ENCODE measurements around the gene TENM3. TPM values are rescaled to one million over a fixed set of nuclear protein-coding genes. Genes with fewer than 3 reads are reported as not detected.
"Not testable (repeated sequence)": the region's sequence is repeated elsewhere in the genome, so short reads cannot be mapped to it uniquely, and the experiment has no call there.

Gene TENM3
- total RNA-seq = not detected in 2 replicates

GRCh38 chr4:182243204-182243603 lies at the start of gene TENM3:
Gene TENM3, plus strand, starts transcription at chr4:182243402. Its CDS starts 80,619 bp downstream, at chr4:182324021.
- H3K36me3 Mint-ChIP-seq (ENCODE audit: low read depth); H3K4me1 Mint-ChIP-seq: not testable (repeated sequence)

GRCh38 chr4:182194091-182194824 lies 48.9 kb upstream of the TENM3 start:
- DNase-seq (no peak), ATAC-seq (ENCODE audit: low read depth) (no peak)
- H3K36me3 Mint-ChIP-seq (ENCODE audit: low read depth) = no peaks in the 10 kb centered on the region
- ChIA-PET POLR2A (no interaction called here), CTCF (no interaction called here)
- no peak overlapping the region for H3K27ac Mint-ChIP-seq
- H3K4me3 Mint-ChIP-seq = no peak overlapping the region
- no peaks in the 10 kb centered on the region for H3K9me3 Mint-ChIP-seq
- H3K4me1 Mint-ChIP-seq = no peaks in the 10 kb centered on the region
- no peak for TF ChIP-seq CTCF (IDR thresholded peaks at IDR 0.05)
- intact Hi-C loops (cut with micrococcal nuclease) = no loop called here
- no peaks in the 10 kb centered on the region for H3K27me3 Mint-ChIP-seq

More at GRCh38 chr4:182243204-182243603, at the start of gene TENM3:
- H3K27me3 Mint-ChIP-seq; intact Hi-C loops (cut with micrococcal nuclease); H3K4me3 Mint-ChIP-seq; H3K9me3 Mint-ChIP-seq; POLR2A ChIA-PET; H3K27ac Mint-ChIP-seq; CTCF ChIA-PET; DNase-seq; ATAC-seq (ENCODE audit: low read depth): not testable (repeated sequence)

- intact Hi-C loops (cut with micrococcal nuclease) = no loop called here
- Mint-ChIP-seq H3K27ac (no peak overlapping the region), H3K36me3 (ENCODE audit: low read depth) (no peaks in the 10 kb centered on the region), H3K9me3 (no peaks in the 10 kb centered on the region), H3K4me3 (no peak overlapping the region), H3K4me1 (no peaks in the 10 kb centered on the region), H3K27me3 (no peaks in the 10 kb centered on the region)
- ATAC-seq (ENCODE audit: low read depth) (no peak), DNase-seq (no peak)
- ChIA-PET POLR2A (no interaction called here), CTCF (no interaction called here)
- TF ChIP-seq CTCF (IDR thresholded peaks at IDR 0.05) = no peak
These were observed 45.6 kb upstream of the TENM3 start for GRCh38 chr4:182197611-182198010.

GRCh38 chr4:182201871-182202270 lies 41.3 kb upstream of the TENM3 start:
- TF ChIP-seq CTCF (IDR thresholded peaks at IDR 0.05) = no peak
- POLR2A ChIA-PET = no interaction called here
- DNase-seq (no peak), ATAC-seq (ENCODE audit: low read depth) (no peak)
- Mint-ChIP-seq H3K4me1 (no peaks in the 10 kb centered on the region), H3K27me3 (no peaks in the 10 kb centered on the region), H3K27ac (no peak overlapping the region), H3K36me3 (ENCODE audit: low read depth) (no peaks in the 10 kb centered on the region), H3K4me3 (no peak overlapping the region), H3K9me3 (no peaks in the 10 kb centered on the region)
- CTCF ChIA-PET = no interaction called here
- intact Hi-C loops (cut with micrococcal nuclease) = no loop called here

- ChIA-PET CTCF (no interaction called here), POLR2A (no interaction called here)
- DNase-seq (no peak), ATAC-seq (ENCODE audit: low read depth) (no peak)
- Mint-ChIP-seq H3K4me3 (no peak overlapping the region), H3K27me3 (no peaks in the 10 kb centered on the region), H3K9me3 (no peaks in the 10 kb centered on the region), H3K4me1 (no peaks in the 10 kb centered on the region), H3K27ac (no peak overlapping the region), H3K36me3 (ENCODE audit: low read depth) (no peaks in the 10 kb centered on the region)
- TF ChIP-seq CTCF (IDR thresholded peaks at IDR 0.05) = no peak
- intact Hi-C loops (cut with micrococcal nuclease) = no loop called here
These were observed 40.6 kb upstream of the TENM3 start for GRCh38 chr4:182202650-182203049.
